T1000 (cell line): ENCODE results near the gene DAND5.

Experiments used
- DNase-seq: peaks from one replicate; lab custom pipeline; 2025; ENCODE audit warnings: mixed read lengths; lab: John Stamatoyannopoulos, UW

DAND5 gene

DNA sequence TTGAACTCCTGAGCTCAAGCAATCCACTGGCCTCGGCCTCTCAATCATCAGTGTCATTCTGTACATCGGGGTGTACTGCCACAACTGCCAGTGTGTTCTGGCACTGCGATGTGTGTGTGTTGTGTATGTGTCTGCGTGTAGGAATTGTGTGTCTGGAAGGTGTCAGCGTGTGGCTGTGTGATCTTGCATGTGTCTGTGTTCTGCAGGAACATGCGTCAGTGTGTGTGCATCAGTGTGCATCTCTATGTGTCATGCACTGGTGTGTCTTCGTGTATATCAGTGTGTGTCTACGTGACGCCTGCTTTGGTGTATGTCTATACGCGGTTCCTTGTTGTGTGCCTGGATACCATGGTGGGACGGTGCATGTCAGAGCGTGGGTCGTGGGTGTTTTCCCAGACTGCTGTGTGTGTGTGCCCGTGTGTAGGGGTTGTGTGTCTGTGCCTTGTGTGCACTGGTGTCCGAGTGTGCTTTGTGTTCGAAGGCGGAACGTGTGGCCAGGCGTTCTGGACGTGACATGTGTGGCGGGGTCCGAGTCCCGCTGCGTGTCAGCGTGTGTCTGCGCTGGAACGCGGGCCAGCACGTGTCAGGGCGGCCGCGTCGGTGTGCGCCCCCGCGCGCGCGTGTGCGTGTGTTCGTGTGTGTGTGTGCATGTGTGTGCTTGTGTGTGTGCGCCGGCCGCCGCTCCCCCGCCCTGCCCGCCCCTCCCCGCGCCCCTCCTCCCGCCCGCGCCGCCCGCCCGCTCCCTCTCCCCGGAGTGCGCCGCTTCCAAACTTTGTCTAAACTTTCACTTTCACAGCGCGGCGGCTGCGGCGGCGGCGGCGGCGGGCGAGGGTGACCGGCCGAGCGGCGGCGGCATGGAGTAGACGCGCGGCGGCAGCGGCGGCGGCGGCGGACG is 25.6 kb downstream of the DAND5 start, which contains the start of gene NFIX:
TSS of gene NFIX (plus strand) at position 775 of the 895 bp plus-strand sequence. CDS start 363 bp downstream, outside the sequence.
- DNase-seq: peak; percentile 19

DNA sequence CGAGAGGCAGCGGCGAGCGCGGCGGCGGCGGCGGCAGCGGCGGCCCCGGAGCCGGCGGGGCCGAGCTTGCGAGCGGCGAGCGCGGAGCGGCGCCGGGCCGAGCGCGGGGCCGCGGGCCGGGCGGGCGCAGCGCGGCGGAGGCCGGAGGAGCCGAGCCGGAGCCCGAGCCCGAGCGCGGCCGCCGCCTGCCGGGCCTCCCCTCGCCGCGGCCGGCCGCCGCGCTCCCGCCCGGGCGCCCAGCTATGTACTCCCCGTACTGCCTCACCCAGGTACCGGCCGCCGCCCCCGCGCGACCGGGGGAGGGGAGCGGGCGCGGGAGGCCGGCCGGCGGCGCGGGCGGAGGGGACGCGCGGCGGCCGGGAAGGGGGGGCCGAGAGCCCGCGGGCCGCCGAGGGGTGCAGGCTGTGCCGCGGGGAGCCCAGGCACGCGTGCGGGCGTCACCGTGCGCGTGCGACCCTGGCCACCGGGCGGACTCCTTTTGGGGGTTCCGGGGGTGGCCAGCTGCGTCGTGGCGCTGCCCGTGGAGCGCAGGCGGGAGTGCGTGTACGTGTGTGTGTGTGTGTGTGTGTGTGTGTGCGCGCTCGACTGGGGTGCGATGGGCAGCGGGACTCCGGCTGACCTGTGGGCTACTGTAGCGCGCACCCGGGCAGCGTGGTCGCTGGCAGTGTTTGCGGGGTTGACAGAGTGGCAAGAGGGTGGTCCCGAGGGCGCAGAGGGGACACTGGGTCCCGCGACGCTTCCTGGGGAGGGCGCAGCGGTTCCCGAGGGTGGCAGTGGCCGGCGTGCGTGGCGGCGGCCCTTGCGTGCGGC is 26.4 kb downstream of the DAND5 start:
- no peak for DNase-seq

DNA sequence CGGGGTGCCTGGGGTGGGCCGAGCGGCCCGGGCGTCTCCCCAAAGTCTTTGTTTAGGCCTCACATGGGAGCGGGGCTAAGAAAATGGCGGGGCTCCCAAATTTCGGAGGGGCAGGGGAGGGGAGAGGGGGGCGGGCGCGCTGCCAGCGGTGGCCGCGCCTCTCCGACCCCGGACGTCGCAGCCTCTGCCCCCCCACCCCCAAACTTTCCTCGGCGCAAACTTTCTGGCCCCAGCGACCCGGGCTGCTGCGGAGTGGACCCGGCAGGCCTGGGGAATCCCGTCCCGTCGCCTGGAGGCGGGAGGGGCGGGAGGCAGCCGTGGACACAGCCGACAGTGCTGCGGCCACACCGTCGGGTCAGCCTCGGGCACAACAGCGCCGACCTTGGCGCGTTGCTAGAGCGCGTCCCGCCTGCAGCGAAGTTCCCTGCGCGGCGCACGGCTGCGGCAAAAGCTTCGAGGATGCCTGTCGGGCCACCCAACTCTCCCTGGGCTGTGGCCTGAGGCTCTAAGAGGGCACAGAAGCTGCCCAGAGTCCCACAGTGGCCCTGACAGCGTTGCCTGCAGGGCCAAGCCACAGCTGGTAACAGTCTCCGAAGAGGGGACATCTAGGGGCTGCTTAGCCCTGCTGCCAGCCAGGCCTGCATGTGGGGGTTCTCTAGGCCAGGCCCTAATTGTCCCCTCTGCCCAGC is 27.2 kb downstream of the DAND5 start:
- peak; percentile 13 for DNase-seq

DNA sequence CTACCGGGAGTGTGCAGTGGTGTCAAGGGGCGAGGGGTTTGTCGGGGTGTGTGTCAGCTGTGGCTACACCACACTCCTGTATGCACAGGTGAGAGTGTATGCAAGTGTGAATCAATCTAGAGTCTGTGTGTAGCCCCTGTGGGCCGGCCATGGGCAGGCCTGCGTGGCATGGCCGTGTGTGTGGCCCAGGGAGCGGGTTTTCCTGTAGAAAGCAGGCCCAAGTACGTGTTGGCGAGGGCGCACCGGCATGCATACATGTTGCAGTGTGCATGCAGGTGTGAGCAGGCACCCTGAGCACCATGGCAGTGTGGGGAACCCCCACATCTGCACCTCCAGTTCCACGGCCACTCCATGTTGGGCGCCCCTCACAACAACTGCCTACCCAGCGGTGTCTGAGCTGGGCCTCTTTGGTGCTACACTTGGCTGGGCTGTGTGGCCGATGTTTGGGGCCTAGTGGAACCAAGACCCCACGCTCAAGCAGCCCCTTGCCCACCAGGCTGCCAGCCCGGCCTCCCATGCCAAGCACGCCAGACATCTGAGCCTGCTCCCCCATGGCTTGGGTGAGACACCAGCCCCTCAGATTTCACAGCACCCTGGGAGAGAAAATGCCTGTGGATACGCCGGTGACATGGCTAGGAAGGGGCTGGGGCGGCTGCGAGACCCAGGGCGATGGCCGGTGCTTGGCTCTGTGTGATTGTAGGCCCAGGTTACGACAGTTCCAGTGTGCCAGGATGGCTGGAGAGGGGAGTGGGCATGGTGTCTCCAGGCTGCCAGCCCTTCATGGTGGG is 28.0 kb downstream of the DAND5 start:
- no peak for DNase-seq

DNA sequence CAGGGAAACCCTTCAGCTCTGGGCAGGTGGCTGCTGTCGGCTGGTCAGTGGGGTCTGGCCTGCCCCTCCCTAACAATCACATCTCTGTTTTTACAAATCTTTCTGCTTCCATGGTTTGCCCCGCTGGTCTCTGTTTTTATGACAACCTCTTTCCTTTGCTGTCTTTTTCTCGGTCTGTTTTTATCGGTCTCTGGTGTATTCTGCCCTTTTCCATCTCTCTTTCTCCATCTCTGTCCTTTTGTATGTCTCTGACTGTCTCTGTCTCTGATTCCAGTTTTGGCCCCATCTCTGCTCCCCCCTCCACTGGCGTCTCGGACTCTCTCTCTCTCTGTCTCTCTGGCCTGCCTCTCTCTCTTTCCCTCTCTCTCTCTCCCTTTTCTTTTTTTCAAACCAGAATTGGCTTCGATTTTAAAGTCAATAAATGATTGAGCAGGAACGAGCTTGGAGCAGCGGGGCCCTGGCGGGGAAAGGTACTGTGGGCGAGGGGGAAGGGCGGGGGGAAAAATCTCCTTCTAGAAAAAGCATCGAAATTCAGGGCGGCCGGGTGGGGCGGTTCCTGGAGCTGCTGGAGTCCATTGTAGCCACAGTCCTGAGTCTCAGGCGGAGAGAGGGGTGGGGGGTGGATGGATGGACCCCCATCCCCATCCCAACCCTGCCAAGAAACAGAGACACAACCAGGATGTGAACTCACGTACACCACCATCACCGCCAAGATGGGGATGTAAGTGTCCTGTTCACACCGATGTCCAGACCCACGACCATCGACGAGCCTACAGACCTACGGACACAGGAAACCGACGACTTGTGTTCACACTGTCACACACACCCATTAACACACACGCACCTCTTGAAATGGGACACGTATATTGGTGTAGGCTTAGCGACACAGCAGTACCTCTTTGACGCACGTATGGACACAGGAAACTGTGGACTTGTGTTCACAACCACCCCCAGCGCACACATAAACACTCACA is 28.9 kb downstream of the DAND5 start:
- no peak for DNase-seq

DNA sequence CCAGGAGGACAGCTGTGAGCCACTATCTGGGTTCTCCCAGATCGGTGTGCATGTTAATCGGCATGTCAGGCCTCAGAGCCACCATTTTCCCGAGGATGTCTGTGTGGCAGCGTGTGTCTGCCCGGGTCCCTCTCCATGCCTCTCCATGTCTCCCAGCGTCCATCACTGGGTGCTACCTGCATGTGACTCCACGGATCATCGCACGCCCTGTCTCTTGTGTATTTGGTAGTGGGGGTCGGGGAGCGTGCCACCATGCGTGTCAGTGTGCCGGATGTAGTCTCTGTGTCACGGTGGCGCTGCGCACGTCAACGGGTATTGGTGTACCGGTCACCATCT is 31.8 kb downstream of the DAND5 start:
- no peak for DNase-seq

DNA sequence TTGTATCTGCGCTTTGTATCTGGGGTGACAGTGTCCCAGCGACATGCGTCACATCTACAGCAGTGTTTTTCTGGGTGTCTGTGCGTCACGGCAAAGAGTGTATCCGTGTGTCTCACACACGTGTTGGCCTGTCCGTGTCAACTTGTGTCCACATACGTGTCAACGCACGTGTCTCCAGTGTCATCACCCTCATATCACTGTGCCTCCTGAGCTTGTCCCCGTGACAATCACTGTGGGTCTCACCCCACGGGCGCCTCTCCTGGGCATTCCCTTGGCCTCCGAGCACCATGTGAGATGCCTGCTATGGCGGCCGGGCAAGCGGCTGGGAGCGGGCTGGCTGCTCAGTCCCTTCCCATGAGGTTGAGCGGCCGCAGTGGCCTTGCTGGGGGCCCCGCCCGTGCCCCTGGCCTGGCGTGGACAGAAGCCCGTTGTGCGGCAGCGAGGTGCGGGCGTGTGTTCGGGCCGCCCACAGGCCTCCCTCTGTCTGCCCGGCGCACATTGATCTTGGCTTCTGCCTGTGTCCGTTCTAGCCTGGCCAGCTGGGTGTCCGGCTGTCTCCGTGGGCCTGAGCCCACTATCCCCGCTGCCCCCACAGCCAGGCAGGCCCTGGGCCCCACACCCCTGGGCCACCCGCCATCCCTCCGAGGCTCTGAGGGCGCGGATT is 32.3 kb downstream of the DAND5 start:
- no peak for DNase-seq

DNA sequence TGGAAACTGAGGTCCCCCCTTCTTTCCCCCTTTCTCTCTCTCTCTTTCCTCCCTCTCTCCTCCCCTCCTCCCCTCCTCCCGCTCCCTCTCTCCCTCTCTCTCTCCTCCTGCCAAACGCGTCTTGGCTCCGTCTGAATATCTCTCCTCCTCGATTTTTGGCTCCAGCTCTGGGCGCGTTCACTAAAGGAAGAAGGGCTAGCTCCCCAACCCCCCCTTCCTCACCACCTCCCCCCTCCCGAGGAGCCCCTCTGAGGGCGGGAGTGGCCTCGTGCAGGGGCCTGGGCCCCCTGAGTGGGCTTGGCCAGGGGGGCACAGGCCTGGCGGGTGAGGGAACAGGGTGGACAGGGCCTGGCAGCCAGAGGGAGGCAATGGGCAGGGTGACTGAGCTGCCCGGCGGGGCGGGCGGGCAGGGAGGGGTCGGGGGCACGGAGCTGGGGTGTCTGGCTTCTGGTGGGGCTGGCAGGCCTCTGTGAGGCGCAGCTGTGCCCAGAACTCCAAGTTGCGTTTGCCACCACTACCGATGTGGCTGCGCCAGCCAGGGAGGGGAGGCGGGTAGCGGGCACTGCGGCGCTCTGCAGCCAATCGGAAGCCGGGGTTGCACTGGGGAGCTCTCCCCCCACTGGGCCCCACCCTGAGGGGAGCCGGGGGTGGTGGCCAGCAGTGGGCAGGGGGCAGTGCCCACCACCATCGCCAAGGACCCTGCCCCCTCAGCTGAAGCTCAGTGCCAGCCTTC is 33.0 kb downstream of the DAND5 start:
- DNase-seq: no peak

DNA sequence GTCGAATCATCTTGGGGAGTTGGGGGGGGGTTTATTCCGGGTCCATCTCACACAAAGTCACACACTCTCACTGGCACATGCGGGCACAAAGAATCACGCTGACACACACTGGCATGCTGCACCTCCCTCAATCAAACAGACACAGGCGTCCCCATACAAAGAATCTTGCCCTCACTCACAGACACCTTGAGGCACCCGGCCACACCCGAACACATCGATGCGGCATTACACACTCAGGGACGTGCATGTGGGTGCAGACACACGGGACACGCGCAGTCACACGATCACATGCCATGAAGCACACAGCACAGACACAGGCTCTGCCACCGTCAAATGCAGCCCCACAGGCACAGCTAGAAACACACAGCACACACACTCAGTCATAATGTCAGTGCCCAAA is 33.7 kb downstream of the DAND5 start:
- no peak for DNase-seq

DNA sequence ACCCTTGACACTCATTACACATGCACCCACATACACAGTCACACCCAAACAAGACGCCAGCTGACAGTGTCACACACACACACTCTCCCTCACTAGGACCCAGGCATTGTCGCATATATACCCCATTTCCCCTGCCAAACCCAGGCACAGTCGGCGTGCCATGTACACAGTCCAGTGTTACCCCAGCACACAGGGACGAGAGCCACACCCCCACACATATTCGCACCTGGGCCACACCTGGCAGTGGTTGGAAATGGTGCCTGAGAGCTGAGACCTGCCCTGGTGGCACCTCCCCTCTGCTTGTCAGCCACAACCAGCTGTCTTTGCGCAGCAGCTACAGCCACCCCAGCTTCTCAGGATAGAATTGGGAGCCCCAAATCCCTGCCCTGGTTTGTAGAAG is 34.9 kb downstream of the DAND5 start:
- DNase-seq: no peak

DNA sequence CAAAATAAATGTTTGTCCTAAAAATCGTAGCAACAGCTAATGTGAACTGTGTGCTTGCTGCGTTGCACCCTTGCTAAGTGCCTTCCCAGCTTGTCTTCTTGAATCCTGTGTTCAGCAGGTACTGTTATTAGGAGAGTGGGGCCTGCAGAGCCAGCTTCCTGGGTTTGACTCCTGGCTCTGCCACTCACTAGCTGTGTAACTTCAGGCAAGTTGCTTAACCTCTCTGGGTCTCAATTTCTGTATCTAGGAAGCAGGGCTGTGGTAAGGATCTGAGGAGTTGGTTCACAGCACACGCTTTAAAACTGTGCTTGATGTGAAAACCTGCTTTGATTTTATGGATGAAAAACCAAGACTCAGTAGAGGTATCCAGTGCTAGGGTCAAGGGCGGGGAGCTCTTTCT is 35.9 kb downstream of the DAND5 start:
- DNase-seq: no peak

DNA sequence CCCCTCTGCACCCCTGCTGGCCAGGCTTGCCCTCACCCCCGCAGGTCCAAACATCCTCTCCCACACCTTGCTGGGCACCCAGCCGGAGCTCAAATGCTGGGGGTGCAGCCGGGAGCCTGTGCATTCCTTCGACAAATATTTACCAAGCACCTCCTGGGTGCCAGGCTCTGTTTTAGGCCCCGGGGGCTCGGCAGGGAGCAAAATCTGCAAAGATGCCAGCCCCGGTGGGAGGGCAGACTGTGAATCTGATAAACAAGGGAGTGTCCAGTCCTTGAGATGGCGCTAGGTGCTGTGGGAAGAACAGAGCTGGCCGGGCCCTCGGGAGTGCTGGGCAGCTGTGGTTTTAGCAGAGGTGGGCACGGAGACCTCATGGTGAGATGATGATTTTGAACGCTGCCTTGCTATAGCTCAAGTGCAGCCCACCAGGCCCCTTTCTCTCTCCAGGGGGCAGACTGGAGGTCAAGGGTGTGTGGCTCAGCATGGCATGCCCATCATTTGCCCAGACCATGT is 36.5 kb downstream of the DAND5 start:
- no peak for DNase-seq

DNA sequence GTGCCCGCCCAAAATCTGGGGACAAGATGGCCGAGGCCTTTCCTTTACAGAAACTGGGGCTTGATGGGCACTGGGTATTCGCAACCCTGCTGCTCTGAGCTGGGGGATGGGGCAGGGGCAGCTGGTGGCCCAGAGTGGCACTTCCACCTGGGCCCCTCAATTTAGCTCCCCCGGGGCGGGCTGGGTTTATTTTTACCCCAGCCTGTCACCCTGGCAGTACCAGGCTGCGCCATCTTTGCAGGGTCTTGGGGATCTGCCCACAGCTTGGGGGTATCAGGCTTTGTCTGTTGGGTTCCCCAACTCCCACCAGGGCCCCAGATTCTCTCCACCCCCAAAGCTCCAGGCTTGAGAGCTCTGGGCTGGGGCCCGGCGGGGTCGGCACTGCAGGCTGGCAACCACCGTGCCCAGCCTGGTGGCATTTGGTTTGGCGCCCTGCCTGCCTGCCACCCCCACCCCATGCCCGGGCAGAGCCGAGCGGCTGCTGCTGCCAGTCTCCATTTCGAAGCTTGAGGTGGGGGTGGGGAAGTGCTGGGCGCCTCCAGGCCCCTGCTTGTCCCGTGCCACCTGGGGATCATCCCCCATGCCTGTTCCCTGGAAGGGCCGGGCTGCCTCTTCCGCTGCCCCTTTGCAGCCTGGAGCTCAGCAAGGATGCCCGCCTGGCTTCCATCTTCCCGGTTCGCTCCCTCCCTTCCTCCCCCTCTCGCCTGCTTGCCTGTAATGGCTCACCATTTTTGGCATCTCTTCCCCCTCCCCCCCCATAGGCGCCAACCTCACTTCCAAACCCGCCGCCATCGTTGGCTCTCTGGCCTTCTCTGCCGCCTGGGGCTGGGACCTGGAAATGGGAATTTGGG is 37.3 kb downstream of the DAND5 start:
- DNase-seq: no peak

DNA sequence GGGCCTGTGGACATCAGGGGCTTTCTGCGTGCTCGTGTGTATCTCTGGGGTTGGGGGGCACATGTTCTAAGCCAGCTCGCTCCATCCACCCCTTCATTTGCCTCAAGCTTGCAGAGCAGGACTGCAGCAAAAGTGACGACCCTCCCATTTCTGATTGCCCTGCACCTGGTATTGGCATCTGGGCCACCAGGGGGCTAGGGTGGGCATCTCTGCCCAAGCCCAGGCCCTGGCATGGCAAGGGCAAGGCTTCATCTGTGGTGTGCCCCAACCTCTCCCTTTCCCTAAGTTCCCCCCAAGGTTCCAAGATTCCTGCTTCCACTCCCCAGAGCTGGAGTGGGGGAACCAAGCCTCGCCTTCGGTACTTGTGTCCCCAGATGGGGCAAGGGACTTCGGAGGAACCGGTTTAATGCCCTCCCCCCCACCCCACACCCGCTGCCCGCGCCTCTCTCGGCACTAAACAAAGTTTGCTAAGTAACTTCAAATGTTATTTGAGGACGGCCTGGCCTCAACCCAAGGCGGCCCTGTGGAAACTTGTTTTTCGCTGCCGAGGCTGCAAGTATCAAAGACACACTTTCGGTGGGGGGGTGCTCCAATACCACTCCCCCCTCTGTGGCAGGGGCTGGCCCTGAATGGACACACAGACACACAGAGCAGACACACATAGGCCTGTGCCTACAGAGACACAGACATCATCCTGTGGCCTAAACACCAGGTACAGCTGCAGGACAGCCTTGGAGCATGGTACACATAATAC is 38.1 kb downstream of the DAND5 start:
- no peak for DNase-seq

DNA sequence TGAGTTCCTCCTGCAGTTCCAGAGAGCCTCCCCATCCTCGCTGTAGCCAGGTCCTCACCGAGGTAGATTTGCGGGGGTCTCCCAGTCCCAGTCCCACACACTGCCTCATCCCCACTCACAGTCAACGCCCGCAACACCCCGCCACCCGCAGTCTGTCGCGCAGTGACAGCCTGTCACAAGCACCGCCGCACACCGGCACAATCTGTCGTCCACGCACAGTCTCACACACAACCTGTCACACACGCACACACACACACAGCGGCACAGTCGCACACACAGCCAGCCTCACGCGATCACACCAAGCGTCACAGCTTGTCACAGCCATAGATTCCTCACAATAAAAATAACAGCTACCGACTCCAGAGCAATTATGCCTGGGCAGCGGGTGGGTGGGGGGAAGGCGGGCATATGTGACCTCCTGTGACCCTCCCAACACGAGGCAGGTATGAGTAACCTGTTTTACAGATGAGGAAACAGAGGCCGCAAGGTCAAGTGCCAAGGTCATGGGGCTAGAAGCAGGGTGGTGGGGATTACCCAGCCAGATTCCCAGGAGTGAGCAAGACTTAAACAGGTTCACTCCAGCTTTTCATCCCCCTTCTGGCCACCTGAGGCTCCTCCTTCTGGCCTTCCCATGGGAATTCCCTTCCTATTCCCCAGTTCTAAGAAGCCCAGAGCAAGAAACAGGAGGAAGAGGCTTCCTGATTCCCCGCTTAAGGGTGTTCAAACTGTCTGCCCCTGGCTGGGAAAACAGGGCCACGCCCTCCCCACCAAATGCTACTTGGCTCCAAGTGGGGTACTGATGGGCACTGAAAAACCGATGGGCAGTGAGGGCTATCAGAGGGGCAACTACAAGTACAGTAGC is 39.8 kb downstream of the DAND5 start:
- DNase-seq: no peak
